GM12878 (cell line): ENCODE measurements around the gene H1-8. TPM values are rescaled to one million over a fixed set of nuclear protein-coding genes. Genes with fewer than 3 reads are reported as not detected.

Experiments
- ATAC-seq: fragments of 200-7000 bp; cut with Tn5 transposase; 3 replicates; pipeline ENCODE4 v1.9.1; 2020; ENCODE audit warnings: mild to moderate bottlenecking, moderate library complexity
- BruUV-seq: library from RNA; stranded (reverse); fragments of 400-500 nt; replicated peaks from 2 replicates; lab custom pipeline; 2021; lab: Mats Ljungman, UMichigan
- CTCF ChIA-PET: fragments of 300-600 bp; sonication (Branson Sonifier 250); formaldehyde crosslinking; extraction: SDS; loops from one replicate; lab custom pipeline; 2021; ENCODE audit warnings: inconsistent platforms; lab: Yijun Ruan, JAX
- POLR2A ChIA-PET: fragments of 350-600 bp; formaldehyde crosslinking; extraction: SDS; loops from one replicate; lab custom pipeline; 2021; ENCODE audit warnings: inconsistent platforms; lab: Charles Lee
- RAD21 ChIA-PET: fragments of 300-600 bp; sonication (Branson Sonifier 250); formaldehyde crosslinking; loops from one replicate; lab custom pipeline; 2023; ENCODE audit warnings: antibody characterized with exemption; ENCODE audit not compliant: unreplicated experiment; lab: Charles Lee
- SMC1A ChIA-PET: fragments of 300-600 bp; sonication (Branson Sonifier 250); formaldehyde crosslinking; loops from one replicate; lab custom pipeline; 2023; ENCODE audit not compliant: unreplicated experiment, uncharacterized antibody; lab: Charles Lee
- DNase-seq: peaks from one replicate; pipeline ENCODE4 v3.0.0-alpha.2; 2011; ENCODE audit warnings: low read depth, low spot score
- FAIRE-seq: peaks from 3 replicates; lab custom pipeline; 2011; peaks lifted over from hg19 to GRCh38; lab: Jason Lieb, UNC
- H2AFZ ChIP-seq: 2 replicates; pipeline ENCODE4 v1.6.0; 2011; ENCODE audit warnings: low read depth, low read length, control low read depth; ENCODE audit not compliant: control insufficient read depth
- H3K27ac ChIP-seq: 2 replicates; pipeline ENCODE4 v1.5.1; 2011; ENCODE audit warnings: control low read depth; ENCODE audit not compliant: control insufficient read depth, insufficient read depth
- H3K27me3 ChIP-seq, 2 experiments: replicated peaks in 1 of 2; 2 replicates each; pipeline versions ENCODE4 v1.6.0 to v1.6.1; 2011; ENCODE audit warnings: low read length in 1 of 2; ENCODE audit not compliant: control insufficient read depth in 2 of 2, insufficient read depth in 2 of 2
- H3K36me3 ChIP-seq, 2 experiments: 2 replicates each; pipeline ENCODE4 v1.5.1; 2011; ENCODE audit warnings: low read length in 1 of 2; ENCODE audit not compliant: control insufficient read depth in 2 of 2, insufficient read depth in 2 of 2
- H3K4me1 ChIP-seq: 2 replicates; pipeline ENCODE4 v1.6.1; 2011; ENCODE audit warnings: mild to moderate bottlenecking, low read length, moderate library complexity, mixed read lengths; ENCODE audit not compliant: control insufficient read depth, insufficient read depth
- H3K4me2 ChIP-seq: 2 replicates; pipeline ENCODE4 v1.6.0; 2011; ENCODE audit warnings: control low read depth; ENCODE audit not compliant: control insufficient read depth, insufficient read depth
- H3K4me3 ChIP-seq: fragments of 200-600 bp; sonication (generic); 2 replicates; pipeline ENCODE4 v1.5.1; 2016
- H3K79me2 ChIP-seq: 2 replicates; pipeline ENCODE4 v1.6.0; 2011; ENCODE audit warnings: low read length; ENCODE audit not compliant: control insufficient read depth, insufficient read depth
- H3K9ac ChIP-seq: 2 replicates; pipeline ENCODE4 v1.8.0; 2011; ENCODE audit warnings: low read length, control low read depth, mixed read lengths; ENCODE audit not compliant: control insufficient read depth, insufficient read depth
- H3K9me3 ChIP-seq: replicated peaks from 3 replicates; pipeline ENCODE4 v1.5.1; 2011; ENCODE audit warnings: mild to moderate bottlenecking, low read length; ENCODE audit not compliant: control insufficient read depth, insufficient read depth
- H4K20me1 ChIP-seq: 2 replicates; pipeline ENCODE4 v1.6.0; 2011; ENCODE audit not compliant: control insufficient read depth, insufficient read depth
- HDAC6 ChIP-seq: fragments of 200-600 bp; sonication (generic); IDR thresholded peaks from one replicate; pipeline ENCODE4 v1.8.0; 2017; ENCODE audit warnings: antibody characterized with exemption; ENCODE audit not compliant: unreplicated experiment
- JUNB ChIP-seq: IDR thresholded peaks from 2 replicates; pipeline ENCODE4 v1.6.1; 2016; ENCODE audit warnings: antibody characterized with exemption, mild to moderate bottlenecking
- KAT2A ChIP-seq: conservative IDR thresholded peaks from 2 replicates; pipeline ENCODE4 v1.6.1; 2011; ENCODE audit warnings: low read depth, low read length; ENCODE audit not compliant: control insufficient read depth
- SMC3 ChIP-seq: IDR thresholded peaks from 2 replicates; pipeline ENCODE4 v1.6.1; 2011; ENCODE audit warnings: low read length, improper control_type of control experiment, borderline replicate concordance
- SUZ12 ChIP-seq: fragments of 200-600 bp; sonication (generic); IDR thresholded peaks from one replicate; pipeline ENCODE4 v1.6.1; 2018; ENCODE audit warnings: antibody characterized with exemption, mild to moderate bottlenecking; ENCODE audit not compliant: unreplicated experiment
- TBL1XR1 ChIP-seq: IDR thresholded peaks from 2 replicates; pipeline ENCODE4 v1.6.1; 2012; ENCODE audit warnings: low read depth, low read length, improper control_type of control experiment
- ZZZ3 ChIP-seq: IDR thresholded peaks from 2 replicates; pipeline ENCODE4 v1.6.1; 2011; ENCODE audit warnings: low read depth; ENCODE audit not compliant: control insufficient read depth, insufficient read length
- WGBS: methylation state at CpG from one replicate; pipeline ENCODE4 v1.1.6; 2016; ENCODE audit warnings: low lambda C conversion rate; ENCODE audit not compliant: insufficient replicate concordance, insufficient coverage; ENCODE audit errors: missing lambda C conversion rate; 5-methylcytosine and 5-hydroxymethylcytosine counted together
- in situ Hi-C: fragments of 300-500 bp; cut with MboI; formaldehyde crosslinking; loops from 9 replicates; pipeline ENCODE4 v1.14.3; 2018; ENCODE audit warnings: mixed read lengths
- intact Hi-C: fragments of 100-400 bp; cut with micrococcal nuclease; formaldehyde crosslinking; loops from one replicate; pipeline ENCODE4 v1.14.2; 2022; ENCODE audit not compliant: unreplicated experiment
- polyA plus RNA-seq, 11 experiments: library from polyadenylated mRNA; depleted of rRNA in 4 of 11; unstranded in 6 of 11; stranded (reverse) in 5 of 11; fragments of >200 nt; fragmentation: Nextera tagmentation in 4 of 11; fragmentation: Illumina TruSeq in 1 of 11; extraction: Ambion mirVana in 4 of 11; extraction: Trizol in 1 of 11; gene quantifications; 1 replicate in 1 of 11; 2 replicates in 10 of 11; pipeline versions ENCODE4 v1.2.1 to v1.2.3, GENCODE V29; 2011 to 2016; ENCODE audit warnings: inconsistent platforms in 2 of 11, missing spikeins in 2 of 11, low read depth in 1 of 11
- total RNA-seq, 4 experiments: library from RNA; depleted of rRNA in 3 of 4; stranded (reverse); fragments of >200 nt in 3 of 4; fragmentation: Illumina TruSeq in 1 of 4; extraction: Trizol in 1 of 4; gene quantifications; 2 replicates each; pipeline versions ENCODE4 v1.2.1 to v1.2.3, GENCODE V29; 2013 to 2021
- TF ChIP-seq, protein P1 (sequence below): fragments of 150-350 bp; IDR thresholded peaks from 2 replicates; pipeline ENCODE4 v1.6.1; 2016; ENCODE audit warnings: low read depth, low read length
- TF ChIP-seq, protein P2 (sequence below): IDR thresholded peaks from 2 replicates; pipeline ENCODE4 v1.6.1; 2012; ENCODE audit warnings: low read length, inconsistent platforms

The H1-8 gene
- total and polyA plus RNA-seq, 10 of the 15 experiments (the other 5 are each of a cell fraction or from before 2014, with no cell fraction given), result not detected

DNA sequence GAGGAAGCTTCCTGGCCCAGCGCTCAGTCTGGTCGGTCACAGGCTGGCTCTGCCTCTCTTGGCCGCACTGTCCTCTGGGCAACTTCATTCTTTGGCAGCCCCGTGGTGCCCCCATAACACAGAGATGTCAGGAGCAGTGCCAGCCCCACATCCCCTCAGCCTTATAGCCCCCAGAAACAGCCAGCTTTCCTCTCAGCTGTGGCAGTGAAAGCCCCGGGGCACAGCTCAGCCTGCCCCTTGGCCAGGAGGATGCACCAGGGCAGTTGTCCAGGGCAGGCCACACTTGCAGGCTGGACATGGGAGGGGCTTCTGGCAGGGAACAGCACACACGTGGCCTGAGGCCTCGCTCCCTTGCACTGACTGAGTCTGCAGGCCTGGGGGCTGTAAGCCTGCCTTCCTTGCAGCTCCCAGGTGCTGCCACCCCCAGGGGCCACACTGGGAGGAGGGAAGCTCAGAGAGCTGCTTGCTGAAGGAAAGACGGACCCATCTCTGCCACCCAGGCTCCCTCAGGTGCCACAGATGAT is 24.9 kb upstream of the H1-8 start (continued):
- TF ChIP-seq HDAC6 (no peak), JUNB (no peak)
- TF ChIP-seq, protein P1, sequence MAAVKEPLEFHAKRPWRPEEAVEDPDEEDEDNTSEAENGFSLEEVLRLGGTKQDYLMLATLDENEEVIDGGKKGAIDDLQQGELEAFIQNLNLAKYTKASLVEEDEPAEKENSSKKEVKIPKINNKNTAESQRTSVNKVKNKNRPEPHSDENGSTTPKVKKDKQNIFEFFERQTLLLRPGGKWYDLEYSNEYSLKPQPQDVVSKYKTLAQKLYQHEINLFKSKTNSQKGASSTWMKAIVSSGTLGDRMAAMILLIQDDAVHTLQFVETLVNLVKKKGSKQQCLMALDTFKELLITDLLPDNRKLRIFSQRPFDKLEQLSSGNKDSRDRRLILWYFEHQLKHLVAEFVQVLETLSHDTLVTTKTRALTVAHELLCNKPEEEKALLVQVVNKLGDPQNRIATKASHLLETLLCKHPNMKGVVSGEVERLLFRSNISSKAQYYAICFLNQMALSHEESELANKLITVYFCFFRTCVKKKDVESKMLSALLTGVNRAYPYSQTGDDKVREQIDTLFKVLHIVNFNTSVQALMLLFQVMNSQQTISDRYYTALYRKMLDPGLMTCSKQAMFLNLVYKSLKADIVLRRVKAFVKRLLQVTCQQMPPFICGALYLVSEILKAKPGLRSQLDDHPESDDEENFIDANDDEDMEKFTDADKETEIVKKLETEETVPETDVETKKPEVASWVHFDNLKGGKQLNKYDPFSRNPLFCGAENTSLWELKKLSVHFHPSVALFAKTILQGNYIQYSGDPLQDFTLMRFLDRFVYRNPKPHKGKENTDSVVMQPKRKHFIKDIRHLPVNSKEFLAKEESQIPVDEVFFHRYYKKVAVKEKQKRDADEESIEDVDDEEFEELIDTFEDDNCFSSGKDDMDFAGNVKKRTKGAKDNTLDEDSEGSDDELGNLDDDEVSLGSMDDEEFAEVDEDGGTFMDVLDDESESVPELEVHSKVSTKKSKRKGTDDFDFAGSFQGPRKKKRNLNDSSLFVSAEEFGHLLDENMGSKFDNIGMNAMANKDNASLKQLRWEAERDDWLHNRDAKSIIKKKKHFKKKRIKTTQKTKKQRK, result no peak

DNA sequence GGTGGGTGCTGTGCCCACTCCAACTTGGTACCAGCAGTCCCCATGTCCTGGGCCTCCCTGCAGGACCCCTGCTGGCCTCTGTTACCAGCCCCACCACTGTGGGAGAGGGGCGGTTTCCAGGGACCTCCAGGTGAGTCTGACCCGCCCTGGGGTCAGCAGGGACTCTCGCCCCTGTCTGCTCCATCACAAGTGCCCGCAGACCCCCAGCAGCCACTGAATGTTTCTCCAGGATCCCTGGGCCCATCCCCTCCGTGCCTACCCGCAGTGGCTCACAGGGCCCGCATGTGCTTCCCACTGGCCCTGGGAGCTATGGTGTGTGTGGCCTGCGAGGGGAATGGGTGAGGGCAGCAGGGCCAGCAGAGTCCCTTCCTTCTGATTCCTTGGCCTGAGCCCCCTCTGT is 24.4 kb upstream of the H1-8 start:
- Histone ChIP-seq H3K27me3 (no peaks in the 10 kb centered on the region), H2AFZ (no peak overlapping the region), H4K20me1 (no peaks in the 10 kb centered on the region), H3K4me3 (no peak overlapping the region), H3K4me1 (no peaks in the 10 kb centered on the region), H3K9me3 (no peaks in the 10 kb centered on the region), H3K27ac (no peak overlapping the region), H3K79me2 (no peaks in the 10 kb centered on the region), H3K36me3 (no peaks in the 10 kb centered on the region; a peak in 1 of 4 replicates), H3K4me2 (no peak overlapping the region), H3K9ac (no peak overlapping the region)
- DNase-seq (no peak), ATAC-seq (no peak), FAIRE-seq (no peak)
- no peak for TF ChIP-seq SMC3
- no peak for TF ChIP-seq TBL1XR1
- TF ChIP-seq ZZZ3, result no peak
- TF ChIP-seq, protein P2, sequence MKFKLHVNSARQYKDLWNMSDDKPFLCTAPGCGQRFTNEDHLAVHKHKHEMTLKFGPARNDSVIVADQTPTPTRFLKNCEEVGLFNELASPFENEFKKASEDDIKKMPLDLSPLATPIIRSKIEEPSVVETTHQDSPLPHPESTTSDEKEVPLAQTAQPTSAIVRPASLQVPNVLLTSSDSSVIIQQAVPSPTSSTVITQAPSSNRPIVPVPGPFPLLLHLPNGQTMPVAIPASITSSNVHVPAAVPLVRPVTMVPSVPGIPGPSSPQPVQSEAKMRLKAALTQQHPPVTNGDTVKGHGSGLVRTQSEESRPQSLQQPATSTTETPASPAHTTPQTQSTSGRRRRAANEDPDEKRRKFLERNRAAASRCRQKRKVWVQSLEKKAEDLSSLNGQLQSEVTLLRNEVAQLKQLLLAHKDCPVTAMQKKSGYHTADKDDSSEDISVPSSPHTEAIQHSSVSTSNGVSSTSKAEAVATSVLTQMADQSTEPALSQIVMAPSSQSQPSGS, result no peak
- no peak for TF ChIP-seq KAT2A
- no peak for TF ChIP-seq SUZ12
- intact Hi-C loops (no loop called here), in situ Hi-C loops (no loop called here)
- POLR2A ChIA-PET, result no interaction called here
- CTCF ChIA-PET, result no interaction called here
- SMC1A ChIA-PET, result no interaction called here
- RAD21 ChIA-PET, result no interaction called here
- WGBS, result 61% methylated on average over 8 of the region's 8 CpGs
- BruUV-seq, result no TSS peak
